Urothelium cell line (cell line): ENCODE results near the gene CAB39L.
"Not testable (repeated sequence)": the region's sequence is repeated elsewhere in the genome, so short reads cannot be mapped to it uniquely, and the experiment has no call there.

Source experiments
- DNase-seq: peaks from one replicate; pipeline ENCODE4 v3.0.0; 2011; ENCODE audit warnings: low spot score, mixed read lengths
- FAIRE-seq: peaks from 2 replicates; lab custom pipeline; 2011; peaks lifted over from hg19 to GRCh38; lab: Jason Lieb, UNC

CAB39L gene

DNA sequence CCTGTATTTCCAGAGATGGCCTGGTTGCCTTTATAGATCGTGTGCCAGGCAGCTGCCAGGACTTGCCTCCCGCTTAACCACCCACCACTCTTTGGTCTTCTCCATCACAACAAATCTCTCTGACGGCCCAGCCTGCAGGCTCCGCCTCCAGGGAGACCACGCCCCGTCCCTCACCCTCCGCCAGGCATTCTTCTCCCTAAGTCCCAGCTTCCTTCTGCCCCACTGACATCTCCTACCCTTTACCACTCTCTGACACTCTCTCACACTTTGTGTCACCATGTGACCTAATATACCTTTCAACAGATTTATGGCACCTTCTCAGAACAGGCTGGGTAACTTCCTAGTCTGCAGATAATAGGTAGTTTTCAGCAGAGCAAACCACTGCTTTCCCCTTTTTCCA, 95.1 kb downstream of the CAB39L start:
- FAIRE-seq (no peak), DNase-seq (no peak)

GRCh38 chr13:49347650-49348385, 96.0 kb downstream of the CAB39L start:
- FAIRE-seq (no peak), DNase-seq (no peak)

GRCh38 chr13:49346460-49346859, 97.4 kb downstream of the CAB39L start:
- no peak for FAIRE-seq
- no peak for DNase-seq

DNA sequence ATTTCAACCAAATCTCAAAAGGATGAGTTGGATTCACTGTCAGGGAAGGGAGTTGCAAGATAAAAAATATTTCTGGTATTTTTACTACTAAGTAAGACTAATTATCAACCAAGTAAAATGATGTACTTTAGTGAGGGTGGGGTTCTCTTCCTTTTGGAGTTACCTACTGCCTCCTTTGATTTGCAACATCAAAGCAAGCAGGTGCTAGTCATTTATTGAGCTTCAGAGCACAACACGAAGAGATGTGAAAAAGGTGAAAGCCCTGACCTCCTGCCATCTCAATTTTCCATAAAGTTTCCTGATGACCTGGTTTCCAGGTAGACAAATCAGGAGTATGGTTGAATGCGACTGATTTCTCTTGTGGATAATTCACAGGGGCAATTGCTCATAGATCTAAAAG, 100.1 kb downstream of the CAB39L start:
- no peak for FAIRE-seq

DNA sequence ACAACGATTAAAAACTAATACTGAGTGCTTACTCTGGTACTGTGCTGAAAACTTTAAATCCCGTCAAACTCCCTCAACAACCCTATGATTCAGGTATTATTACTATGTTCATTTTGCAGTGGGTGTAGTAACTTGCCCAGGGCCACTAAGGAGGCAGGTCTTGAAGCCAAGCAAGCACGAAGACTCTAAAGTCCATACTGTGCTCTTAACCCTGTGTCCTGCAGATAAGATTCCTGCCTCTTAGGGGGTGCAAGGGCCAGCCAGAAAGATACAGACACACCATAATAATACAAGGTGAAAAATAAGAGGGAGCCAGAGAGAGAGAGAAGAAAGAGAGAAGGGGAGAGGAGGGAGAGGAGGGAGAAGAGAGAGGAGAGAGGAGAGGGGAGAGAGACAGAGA, 100.6 kb downstream of the CAB39L start:
- DNase-seq, result no peak
- no peak for FAIRE-seq

More for the DNA sequence above, 100.1 kb downstream of the CAB39L start:
- no peak for DNase-seq

- DNase-seq (no peak), FAIRE-seq (no peak)
Observed at GRCh38 chr13:49342454-49342853, 101.4 kb downstream of the CAB39L start.

DNA sequence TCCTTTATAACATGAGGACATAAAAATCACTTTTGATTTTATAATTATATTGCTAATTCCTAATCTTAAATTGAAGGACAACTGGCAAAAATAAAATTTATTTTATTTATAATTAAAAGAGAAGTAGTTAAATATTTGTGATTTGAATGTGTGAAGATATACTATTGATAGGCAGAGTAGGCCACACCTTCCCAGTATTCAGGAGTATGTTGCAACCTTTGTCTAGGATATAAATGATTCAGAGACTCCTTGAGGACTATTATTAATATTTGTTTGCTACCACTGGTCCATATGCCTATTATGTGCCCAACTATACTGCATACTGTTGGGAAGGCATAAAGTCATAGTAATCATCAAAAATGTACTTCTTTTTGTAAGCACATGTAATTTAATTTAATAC, 101.9 kb downstream of the CAB39L start:
- no peak for FAIRE-seq
- DNase-seq, result no peak

GRCh38 chr13:49341517-49341916, 102.3 kb downstream of the CAB39L start:
- DNase-seq (no peak), FAIRE-seq (no peak)

DNA sequence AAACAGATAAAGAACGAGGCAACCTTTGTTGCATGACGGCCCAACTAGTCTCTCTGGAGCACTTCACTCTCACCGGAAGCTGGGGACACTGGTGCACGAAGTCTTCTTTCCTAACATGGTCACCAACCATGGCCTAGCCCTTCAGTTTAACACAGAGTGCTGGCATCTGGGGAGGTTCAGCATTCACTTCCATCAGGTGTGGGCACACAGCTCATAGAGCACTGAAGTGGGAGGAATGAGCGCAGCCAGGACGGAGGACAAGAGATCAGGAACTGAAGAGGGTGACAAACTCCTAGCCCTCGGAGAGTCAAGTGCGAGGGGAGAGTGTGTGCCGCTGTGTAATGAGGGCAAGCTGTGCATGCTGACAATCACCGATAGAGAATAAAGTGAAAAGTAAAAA, 103.7 kb downstream of the CAB39L start:
- FAIRE-seq, result no peak
- no peak for DNase-seq

DNA sequence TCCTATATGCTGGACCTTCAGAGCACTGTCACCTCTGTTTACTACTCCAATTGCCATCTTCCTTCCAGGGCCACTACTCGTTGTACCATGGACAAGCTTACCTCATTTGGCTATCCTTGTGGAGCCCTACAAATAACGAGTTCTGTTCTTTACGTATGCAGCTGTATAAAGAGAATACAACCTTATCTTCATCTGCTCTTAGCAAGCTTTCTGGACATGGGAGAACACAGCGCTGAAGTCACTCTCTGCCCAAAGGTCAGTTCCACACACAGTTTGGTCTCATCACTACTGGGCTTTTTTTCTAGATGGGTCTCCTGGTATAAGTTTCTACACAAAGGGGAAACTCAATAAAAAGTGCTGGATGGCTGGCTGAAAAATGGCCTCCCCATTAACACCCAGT, 107.2 kb downstream of the CAB39L start:
- FAIRE-seq, result no peak
- DNase-seq, result no peak

DNA sequence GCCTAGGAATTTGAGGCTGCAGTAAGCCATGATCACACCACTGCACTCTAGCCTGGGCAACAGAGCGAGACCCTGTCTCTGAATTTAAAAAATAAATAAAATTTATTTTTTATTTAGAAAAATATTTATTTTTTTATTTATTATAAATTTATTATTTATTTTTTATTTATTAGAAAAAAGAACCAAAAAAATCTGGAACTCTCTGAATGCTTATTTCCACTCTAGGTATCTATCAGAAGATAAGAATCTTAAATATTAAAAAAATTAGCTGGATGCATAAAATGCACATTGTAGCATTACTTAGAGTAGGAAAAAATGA, 113.4 kb downstream of the CAB39L start:
- DNase-seq (no peak), FAIRE-seq (no peak)

DNA sequence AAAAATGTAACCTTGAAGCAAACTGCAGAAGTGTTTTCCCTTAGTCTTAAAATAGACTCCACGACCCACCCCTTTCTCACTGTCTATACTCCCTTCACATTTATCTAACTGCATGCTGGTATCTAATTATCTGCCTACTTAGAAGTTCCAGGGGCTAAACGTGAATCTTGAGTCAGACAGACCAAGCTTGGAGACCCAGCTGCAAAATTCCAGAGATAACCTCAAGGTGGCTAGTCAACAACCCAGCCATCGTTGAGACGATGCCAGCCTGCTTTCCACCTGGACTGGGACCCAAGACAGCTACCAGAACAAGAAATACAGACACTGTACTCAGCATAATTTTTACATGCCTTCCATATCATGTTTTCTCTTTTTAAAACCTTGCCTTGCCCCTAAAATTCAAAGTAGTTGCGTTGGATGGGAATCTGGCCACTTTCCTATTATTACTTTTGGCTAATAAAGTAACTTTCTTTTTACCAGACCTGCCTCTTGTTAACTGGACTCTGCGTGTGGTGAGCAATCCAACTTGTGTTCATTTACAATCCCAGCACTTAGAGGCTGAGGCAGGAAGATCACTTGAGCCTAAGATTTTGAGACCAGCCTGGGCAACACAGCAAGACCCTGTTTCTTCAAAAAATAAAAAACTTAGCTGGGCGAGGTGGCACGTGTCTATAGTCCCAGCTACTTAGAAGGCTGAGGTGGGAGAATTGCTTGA, 113.9 kb downstream of the CAB39L start:
- FAIRE-seq (no peak), DNase-seq (no peak)

GRCh38 chr13:49327145-49327544, 116.7 kb downstream of the CAB39L start:
- not testable (repeated sequence) for FAIRE-seq, DNase-seq

DNA sequence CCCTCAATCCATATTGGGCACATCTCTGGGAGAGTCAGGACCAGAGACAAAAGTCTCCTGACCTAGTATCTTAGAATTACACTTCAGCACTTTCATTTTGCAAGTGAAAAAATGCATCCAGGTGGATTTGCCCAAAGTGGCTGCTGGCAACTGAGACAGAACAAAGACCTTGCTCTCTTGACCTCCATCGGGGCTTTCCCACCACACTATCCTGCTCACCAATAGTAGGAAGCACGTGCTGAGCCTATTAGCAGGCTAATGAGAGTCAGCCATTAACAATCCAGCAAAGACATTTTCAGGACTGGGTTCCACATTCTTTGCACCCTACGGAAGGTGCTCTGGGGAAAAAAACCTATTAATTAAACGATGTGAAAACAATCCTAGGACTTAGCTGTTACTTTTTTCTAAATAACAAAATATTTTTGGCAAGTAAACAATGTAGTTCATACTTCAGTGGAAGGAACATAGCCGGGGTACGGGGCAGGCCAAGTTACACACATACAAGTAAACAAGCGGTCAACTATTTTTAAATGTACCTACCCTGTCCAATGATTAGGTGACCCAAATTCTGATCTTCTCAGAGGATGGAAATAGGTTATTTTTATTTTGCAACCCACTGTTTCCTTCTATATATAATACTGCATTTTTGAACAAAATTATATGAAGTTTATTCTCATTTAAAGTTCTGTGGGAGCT, 117.5 kb downstream of the CAB39L start:
- FAIRE-seq (no peak), DNase-seq (no peak)

- no peak for FAIRE-seq
- DNase-seq, result no peak
Observed at GRCh38 chr13:49323344-49323743, 120.5 kb downstream of the CAB39L start.

- FAIRE-seq (no peak), DNase-seq (no peak)
Observed at GRCh38 chr13:49322702-49323101, 121.2 kb downstream of the CAB39L start.

DNA sequence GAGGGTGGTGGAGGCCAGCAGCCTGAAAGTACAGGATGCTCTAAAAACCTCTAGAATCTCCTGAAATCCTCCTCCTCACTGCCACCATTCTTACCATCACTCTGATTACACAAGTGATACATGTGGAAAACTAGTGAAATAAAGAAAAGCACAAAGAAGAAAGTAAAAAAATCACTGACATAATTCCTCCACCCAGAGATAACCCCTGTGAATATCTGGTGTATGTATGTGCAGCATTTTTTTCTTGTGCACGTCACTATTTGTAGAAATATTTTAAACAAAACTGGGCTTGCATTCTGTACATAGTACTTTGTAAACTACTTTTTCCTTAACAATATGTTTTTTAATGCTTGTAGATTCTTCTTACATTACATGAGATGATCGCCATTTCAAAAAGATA, 122.9 kb downstream of the CAB39L start:
- no peak for FAIRE-seq

GRCh38 chr13:49319951-49320350, 123.9 kb downstream of the CAB39L start:
- no peak for FAIRE-seq
- DNase-seq, result no peak

More for the DNA sequence above, 122.9 kb downstream of the CAB39L start:
- no peak for DNase-seq

DNA sequence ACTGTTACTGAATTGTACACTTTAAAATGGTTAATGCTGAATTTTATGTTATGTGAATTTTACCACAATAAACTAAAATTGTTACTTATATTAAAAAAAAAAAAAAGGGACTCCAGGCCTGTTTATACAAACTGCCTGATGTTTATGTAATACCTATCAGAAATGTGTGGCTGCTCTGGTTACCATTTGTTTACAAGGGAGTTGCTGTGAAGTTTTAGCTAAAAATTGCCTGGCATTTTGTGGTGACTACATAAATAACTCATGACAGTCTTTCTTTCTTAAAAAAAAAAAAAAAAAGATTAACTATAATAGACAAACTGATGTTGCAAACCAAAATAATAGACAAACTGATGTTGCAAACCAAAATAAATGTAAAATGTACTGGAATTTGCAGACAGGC, 124.3 kb downstream of the CAB39L start:
- FAIRE-seq, result no peak
- no peak for DNase-seq

GRCh38 chr13:49315756-49316482, 127.9 kb downstream of the CAB39L start:
- no peak for DNase-seq
- no peak for FAIRE-seq

GRCh38 chr13:49315036-49315565, 128.8 kb downstream of the CAB39L start:
- DNase-seq, result no peak
- FAIRE-seq, result no peak
